ENCODE data around the gene IGLL5.

Gene IGLL5

GRCh38 chr22:22932512-22932941 is 44.9 kb downstream of the IGLL5 start:
- no peak for DNase-seq
- in situ Hi-C loops (cut with MboI; ENCODE audit: low pct_unique_long_range_greater_than_20kb, low sequenced_read_pairs), result no loop called here

GRCh38 chr22:22933100-22933806 is 45.6 kb downstream of the IGLL5 start:
- DNase-seq, result no peak
- in situ Hi-C loops (cut with MboI; ENCODE audit: low pct_unique_long_range_greater_than_20kb, low sequenced_read_pairs), result no loop called here

GRCh38 chr22:22933807-22934542 is 46.4 kb downstream of the IGLL5 start:
- in situ Hi-C loops (cut with MboI; ENCODE audit: low pct_unique_long_range_greater_than_20kb, low sequenced_read_pairs), result no loop called here

GRCh38 chr22:22934543-22935055 is 47.0 kb downstream of the IGLL5 start:
- no peak for DNase-seq
- in situ Hi-C loops (cut with MboI; ENCODE audit: low pct_unique_long_range_greater_than_20kb, low sequenced_read_pairs), result no loop called here

More at GRCh38 chr22:22933807-22934542, 46.4 kb downstream of the IGLL5 start:
- no peak for DNase-seq

GRCh38 chr22:22935056-22935545 is 47.5 kb downstream of the IGLL5 start:
- DNase-seq, result no peak
- in situ Hi-C loops (cut with MboI; ENCODE audit: low pct_unique_long_range_greater_than_20kb, low sequenced_read_pairs), result no loop called here

GRCh38 chr22:22935546-22936157 is 48.0 kb downstream of the IGLL5 start:
- no peak for DNase-seq
- in situ Hi-C loops (cut with MboI; ENCODE audit: low pct_unique_long_range_greater_than_20kb, low sequenced_read_pairs), result no loop called here

- in situ Hi-C loops (cut with MboI; ENCODE audit: low pct_unique_long_range_greater_than_20kb, low sequenced_read_pairs), result no loop called here
- no peak for DNase-seq
These were observed 48.7 kb downstream of the IGLL5 start for GRCh38 chr22:22936180-22936914.

GRCh38 chr22:22936915-22937656 is 49.5 kb downstream of the IGLL5 start:
- no peak for DNase-seq

GRCh38 chr22:22937894-22938480 is 50.4 kb downstream of the IGLL5 start:
- DNase-seq, result no peak
- in situ Hi-C loops (cut with MboI; ENCODE audit: low pct_unique_long_range_greater_than_20kb, low sequenced_read_pairs), result no loop called here

More at GRCh38 chr22:22936915-22937656, 49.5 kb downstream of the IGLL5 start:
- in situ Hi-C loops (cut with MboI; ENCODE audit: low pct_unique_long_range_greater_than_20kb, low sequenced_read_pairs), result no loop called here

GRCh38 chr22:22938672-22939587 is 51.3 kb downstream of the IGLL5 start:
- no peak for DNase-seq
- in situ Hi-C loops (cut with MboI; ENCODE audit: low pct_unique_long_range_greater_than_20kb, low sequenced_read_pairs), result no loop called here

GRCh38 chr22:22939588-22940368 is 52.2 kb downstream of the IGLL5 start:
- DNase-seq, result no peak
- in situ Hi-C loops (cut with MboI; ENCODE audit: low pct_unique_long_range_greater_than_20kb, low sequenced_read_pairs), result no loop called here

GRCh38 chr22:22940961-22941605 is 53.5 kb downstream of the IGLL5 start:
- in situ Hi-C loops (cut with MboI; ENCODE audit: low pct_unique_long_range_greater_than_20kb, low sequenced_read_pairs), result no loop called here
- no peak for DNase-seq

- in situ Hi-C loops (cut with MboI; ENCODE audit: low pct_unique_long_range_greater_than_20kb, low sequenced_read_pairs), result no loop called here
These were observed 54.4 kb downstream of the IGLL5 start for GRCh38 chr22:22941831-22942510.

GRCh38 chr22:22942511-22943329 is 55.1 kb downstream of the IGLL5 start:
- in situ Hi-C loops (cut with MboI; ENCODE audit: low pct_unique_long_range_greater_than_20kb, low sequenced_read_pairs), result no loop called here
- DNase-seq, result peak; percentile 74

More at GRCh38 chr22:22941831-22942510, 54.4 kb downstream of the IGLL5 start:
- no peak for DNase-seq
